Measurements from ENCODE around the gene MTCL3.
A peak's percentile ranks its signal among the peaks of the same experiment; 100 is the strongest.

MTCL3 gene

DNA sequence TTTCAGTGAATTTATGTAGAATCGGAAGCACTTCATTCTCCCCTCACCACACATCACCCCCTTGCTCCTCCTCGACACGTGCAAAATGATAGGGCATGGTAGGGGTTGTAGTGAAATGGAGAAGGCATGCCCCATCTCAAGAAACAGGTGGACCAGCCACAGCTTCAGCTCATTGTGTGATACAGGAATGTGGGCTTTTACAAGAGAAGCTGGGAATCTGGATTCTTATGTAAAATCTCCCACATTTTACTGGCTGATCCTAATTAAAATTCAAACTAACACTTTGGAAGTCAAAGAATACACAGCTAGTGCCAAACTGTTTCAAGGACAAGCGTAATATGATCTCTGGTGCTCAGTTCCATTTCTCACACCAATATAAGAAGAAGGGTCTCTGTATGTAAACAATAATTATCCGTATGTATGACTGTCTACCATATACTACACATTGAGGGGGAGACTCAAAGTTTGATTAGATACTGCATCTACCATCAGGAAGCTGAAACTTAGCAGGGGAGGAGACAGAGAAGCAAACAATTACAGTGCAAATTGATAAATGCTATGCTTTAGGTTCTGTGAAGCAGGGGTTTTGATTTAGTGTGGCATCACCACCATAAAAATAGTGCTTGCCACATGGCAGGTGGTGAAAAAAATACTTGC lies 35.6 kb downstream of the MTCL3 start:
- Histone ChIP-seq H3K18ac (ENCODE audit: insufficient read length, low read depth, low read length) (peak overlapping the region; percentile 72), H3K23me2 (ENCODE audit: insufficient read length, low read depth, low read length, poor library complexity, severe bottlenecking) (no peaks in the 10 kb centered on the region), H3T11ph (ENCODE audit: low read length) (peak overlapping the region; percentile 84), H3K4me2 (ENCODE audit: insufficient read depth, insufficient read length, low read length) (peak overlapping the region; percentile 65), H3K79me2 (ENCODE audit: insufficient read depth, low read length) (no peaks in the 10 kb centered on the region), H3K14ac (ENCODE audit: insufficient read depth, low read length) (peak overlapping the region; percentile 29; the same call in 1 of the 2 replicates), H4K91ac (ENCODE audit: insufficient read length, low read depth, low read length) (no peak overlapping the region), H4K5ac (ENCODE audit: insufficient read length, low read depth, low read length) (no peak overlapping the region), H4K8ac (replicated peaks; ENCODE audit: insufficient read length, low read depth, low read length) (no peak overlapping the region), H3K79me1 (ENCODE audit: insufficient read depth, low read depth, low read length, poor library complexity, severe bottlenecking) (no peaks in the 10 kb centered on the region), H4K20me1 (ENCODE audit: control insufficient read depth, insufficient read depth, insufficient read length) (no peaks in the 10 kb centered on the region), H2AK5ac (ENCODE audit: insufficient read length, low read length) (peak overlapping the region; percentile 52), H3K56ac (ENCODE audit: insufficient read length, low read depth, low read length) (no peak overlapping the region), H3K9me3 (ENCODE audit: control insufficient read depth, low read depth, low read length) (no peaks in the 10 kb centered on the region), H2BK15ac (ENCODE audit: low read depth, low read length) (no peak overlapping the region), H3K9ac (ENCODE audit: extremely low read depth, insufficient read length, low read length) (no peak overlapping the region), H3K27me3 (ENCODE audit: insufficient read depth, low read length) (no peaks in the 10 kb centered on the region), H2BK5ac (ENCODE audit: insufficient read length, low read length) (no peak overlapping the region), H3K4me1 (ENCODE audit: insufficient read depth, low read length) (peaks cover 10% of the 10 kb centered on the region; the same call in 1 of the 2 replicates), H3K27ac (ENCODE audit: insufficient read length, low read depth, low read length) (peak overlapping the region; percentile 99), H2BK20ac (ENCODE audit: low read depth, low read length, poor library complexity, severe bottlenecking) (no peak overlapping the region), H3K4ac (ENCODE audit: low read depth, low read length) (no peak overlapping the region; the same call in 1 of the 2 replicates), H2BK120ac (ENCODE audit: low read depth, low read length, poor library complexity, severe bottlenecking) (no peak overlapping the region), H2AFZ (ENCODE audit: low read length) (no peak overlapping the region), H2BK12ac (ENCODE audit: insufficient read length, low read depth, low read length) (no peak overlapping the region), H3K23ac (ENCODE audit: insufficient read length, low read depth, low read length) (no peak overlapping the region)
- Mint-ChIP-seq H3K9me3 (no peaks in the 10 kb centered on the region; a peak in 1 of 5 replicates), H3K27me3 (ENCODE audit: low read depth) (no peaks in the 10 kb centered on the region), H3K27ac (peak overlapping the region; percentile 91 to 100 (median 99)), H3K4me3 (peak overlapping the region; percentile 14 to 71), H3K4me1 (peaks cover 76 to 77% of the 10 kb centered on the region in 2 experiments), H3K36me3 (ENCODE audit: insufficient read depth in 1 of 3, low read depth in 3 of 3) (peaks cover 6 to 28% (median 14%) of the 10 kb centered on the region in 3 experiments; a peak in 6 of 7 replicates)
- DNase-seq, result peak; percentile 76
- TF ChIP-seq, protein P1, sequence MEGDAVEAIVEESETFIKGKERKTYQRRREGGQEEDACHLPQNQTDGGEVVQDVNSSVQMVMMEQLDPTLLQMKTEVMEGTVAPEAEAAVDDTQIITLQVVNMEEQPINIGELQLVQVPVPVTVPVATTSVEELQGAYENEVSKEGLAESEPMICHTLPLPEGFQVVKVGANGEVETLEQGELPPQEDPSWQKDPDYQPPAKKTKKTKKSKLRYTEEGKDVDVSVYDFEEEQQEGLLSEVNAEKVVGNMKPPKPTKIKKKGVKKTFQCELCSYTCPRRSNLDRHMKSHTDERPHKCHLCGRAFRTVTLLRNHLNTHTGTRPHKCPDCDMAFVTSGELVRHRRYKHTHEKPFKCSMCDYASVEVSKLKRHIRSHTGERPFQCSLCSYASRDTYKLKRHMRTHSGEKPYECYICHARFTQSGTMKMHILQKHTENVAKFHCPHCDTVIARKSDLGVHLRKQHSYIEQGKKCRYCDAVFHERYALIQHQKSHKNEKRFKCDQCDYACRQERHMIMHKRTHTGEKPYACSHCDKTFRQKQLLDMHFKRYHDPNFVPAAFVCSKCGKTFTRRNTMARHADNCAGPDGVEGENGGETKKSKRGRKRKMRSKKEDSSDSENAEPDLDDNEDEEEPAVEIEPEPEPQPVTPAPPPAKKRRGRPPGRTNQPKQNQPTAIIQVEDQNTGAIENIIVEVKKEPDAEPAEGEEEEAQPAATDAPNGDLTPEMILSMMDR (conservative IDR thresholded peaks at IDR 0.05), result no peak
- no CpG with 5 or more reads among the region's 5 CpGs for WGBS (ENCODE audit: extremely low coverage, insufficient read length, low lambda C conversion rate)

Data from H9 (cell line).